Keratinocyte (primary cell): Measurements from ENCODE around the gene KRT2. TPM values are rescaled to one million over a fixed set of nuclear protein-coding genes. Genes with fewer than 3 reads are reported as not detected.

Experiments used
- DNase-seq: peaks from one replicate; pipeline ENCODE4 v3.0.0-alpha.2; 2011; ENCODE audit warnings: low read depth, missing footprints, low spot score
- FAIRE-seq: peaks from 2 replicates; lab custom pipeline; 2011; peaks lifted over from hg19 to GRCh38; lab: Jason Lieb, UNC
- H2AFZ ChIP-seq: 2 replicates; pipeline ENCODE4 v1.6.0; 2012; ENCODE audit warnings: low read length, control low read depth, inconsistent platforms; ENCODE audit not compliant: control insufficient read depth
- H3K27ac ChIP-seq: 2 replicates; pipeline ENCODE4 v1.5.1; 2011; ENCODE audit warnings: low read length; ENCODE audit not compliant: control insufficient read depth, insufficient read depth
- H3K27me3 ChIP-seq: 3 replicates; pipeline ENCODE4 v1.6.0; 2011; ENCODE audit warnings: low read length; ENCODE audit not compliant: control insufficient read depth, insufficient read depth; ENCODE audit errors: extremely low read depth
- H3K36me3 ChIP-seq, 2 experiments: 2 replicates in 1 of 2; 3 replicates in 1 of 2; pipeline ENCODE4 v1.5.1; 2011; ENCODE audit warnings: low read length in 2 of 2, mild to moderate bottlenecking in 1 of 2; ENCODE audit not compliant: control insufficient read depth in 2 of 2, insufficient read depth in 2 of 2; ENCODE audit errors: extremely low read depth in 1 of 2
- H3K4me1 ChIP-seq: 3 replicates; pipeline ENCODE4 v1.5.1; 2011; ENCODE audit warnings: low read length; ENCODE audit not compliant: control insufficient read depth, insufficient read depth; ENCODE audit errors: extremely low read depth
- H3K4me2 ChIP-seq: 3 replicates; pipeline ENCODE4 v1.6.0; 2011; ENCODE audit warnings: low read depth, low read length; ENCODE audit not compliant: control insufficient read depth, insufficient read depth; ENCODE audit errors: extremely low read depth
- H3K4me3 ChIP-seq, 3 experiments: fragments of 200-600 bp in 1 of 3; sonication (generic) in 1 of 3; 2 replicates in 2 of 3; 3 replicates in 1 of 3; pipeline ENCODE4 v1.5.1; 2011 to 2016; ENCODE audit warnings: low read length in 3 of 3, mild to moderate bottlenecking in 3 of 3, control low read depth in 2 of 3, inconsistent platforms in 1 of 3, low read depth in 1 of 3, mixed read lengths in 1 of 3, mixed run types in 1 of 3, moderate library complexity in 1 of 3; ENCODE audit not compliant: control insufficient read depth in 2 of 3, insufficient read depth in 2 of 3; ENCODE audit errors: extremely low read depth in 1 of 3
- H3K79me2 ChIP-seq: 2 replicates; pipeline ENCODE4 v1.6.0; 2012; ENCODE audit warnings: low read length; ENCODE audit not compliant: control insufficient read depth, insufficient read depth
- H3K9ac ChIP-seq: 3 replicates; pipeline ENCODE4 v1.6.0; 2011; ENCODE audit warnings: low read length; ENCODE audit not compliant: control insufficient read depth, insufficient read depth; ENCODE audit errors: extremely low read depth
- H3K9me1 ChIP-seq: 3 replicates; pipeline ENCODE4 v1.6.0; 2011; ENCODE audit warnings: low read length; ENCODE audit not compliant: control insufficient read depth, insufficient read depth; ENCODE audit errors: extremely low read depth
- H3K9me3 ChIP-seq: 2 replicates; pipeline ENCODE4 v1.5.1; 2012; ENCODE audit warnings: low read depth, low read length; ENCODE audit not compliant: control insufficient read depth
- H4K20me1 ChIP-seq: 3 replicates; pipeline ENCODE4 v1.6.0; 2011; ENCODE audit warnings: low read length; ENCODE audit not compliant: control insufficient read depth, insufficient read depth; ENCODE audit errors: extremely low read depth
- EZH2 ChIP-seq: IDR thresholded peaks from one replicate; pipeline ENCODE4 v1.6.1; 2012; ENCODE audit warnings: inconsistent platforms, mild to moderate bottlenecking, low read length, moderate library complexity
- dilution Hi-C: fragments of 300-500 bp; cut with MboI; formaldehyde crosslinking; loops from one replicate; pipeline ENCODE4 v1.7.0; 2020; ENCODE audit warnings: low sequenced_read_pairs; ENCODE audit not compliant: extremely low pct_ligation_motif_present
- polyA plus RNA-seq, 5 experiments: library from polyadenylated mRNA; depleted of rRNA in 3 of 5; stranded (reverse) in 3 of 5; stranded (forward) in 1 of 5; unstranded in 1 of 5; fragments of >200 nt; gene quantifications; 1 replicate in 1 of 5; 2 replicates in 3 of 5; 3 replicates in 1 of 5; pipeline versions ENCODE4 v1.2.1 to v1.2.3, GENCODE V29; 2011 to 2012; ENCODE audit warnings: missing spikeins in 2 of 5, low read depth in 1 of 5, low replicate concordance in 1 of 5
- TF ChIP-seq, protein P1 (sequence below), 3 experiments: IDR thresholded peaks in 1 of 3; conservative IDR thresholded peaks in 1 of 3; optimal IDR thresholded peaks in 1 of 3; 2 replicates in 2 of 3; 3 replicates in 1 of 3; pipeline versions ENCODE3 to v1.5.1; 2011; ENCODE audit warnings: low read length in 3 of 3, mild to moderate bottlenecking in 3 of 3, moderate library complexity in 2 of 3, control low read depth in 1 of 3, inconsistent platforms in 1 of 3; ENCODE audit not compliant: insufficient read depth in 2 of 3; ENCODE audit errors: extremely low read depth in 1 of 3

Gene KRT2
- polyA plus RNA-seq, 1 donor (not counting 4 experiments of a cell fraction or from before 2014, with no cell fraction given) = 0.69 TPM

DNA sequence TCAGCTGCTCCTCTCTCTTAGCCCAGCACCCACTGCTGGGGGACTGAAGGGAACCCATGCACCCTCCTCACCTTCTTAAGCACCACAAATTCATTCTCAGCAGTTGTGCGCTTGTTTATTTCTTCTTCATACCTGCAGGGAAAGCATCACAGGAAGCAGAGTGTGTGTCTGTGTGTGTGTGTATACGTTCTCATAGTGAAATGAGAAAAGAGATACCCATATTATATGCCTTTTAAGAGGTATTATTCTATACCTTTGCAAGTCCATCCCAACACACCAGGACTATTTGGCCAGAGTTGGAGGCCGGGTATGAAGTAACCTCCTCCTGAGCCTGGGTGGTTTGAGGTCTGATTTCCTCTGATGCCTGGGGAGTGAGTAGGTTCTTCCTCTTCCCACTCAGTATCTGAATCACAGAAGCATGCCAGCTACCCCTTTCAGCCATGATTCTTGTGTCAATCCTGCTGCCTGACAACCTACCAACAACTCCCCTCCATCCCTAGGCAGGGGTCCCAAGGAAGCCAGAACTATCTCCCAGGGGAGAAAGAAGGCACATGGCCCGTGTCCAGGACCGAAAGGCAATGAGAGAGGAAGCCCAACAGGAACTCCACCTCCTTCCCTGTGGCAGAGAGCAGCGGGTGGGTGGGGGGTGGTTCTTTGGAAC is 36.7 kb downstream of the KRT2 start:
- H3K4me1 ChIP-seq = no peaks in the 10 kb centered on the region
- H3K9me1 ChIP-seq = no peaks in the 10 kb centered on the region
- H3K9ac ChIP-seq = no peak overlapping the region
- H3K79me2 ChIP-seq = no peaks in the 10 kb centered on the region
- H3K4me2 ChIP-seq = no peak overlapping the region
- H3K27ac ChIP-seq = no peak overlapping the region
- H3K27me3 ChIP-seq = peaks cover 23% of the 10 kb centered on the region
- DNase-seq (no peak), FAIRE-seq (no peak)
- no peaks in the 10 kb centered on the region for H3K9me3 ChIP-seq
- no peak overlapping the region for H3K4me3 ChIP-seq
- H2AFZ ChIP-seq = no peak overlapping the region
- H4K20me1 ChIP-seq = no peaks in the 10 kb centered on the region
- no peaks in the 10 kb centered on the region for H3K36me3 ChIP-seq
- TF ChIP-seq, protein P1, sequence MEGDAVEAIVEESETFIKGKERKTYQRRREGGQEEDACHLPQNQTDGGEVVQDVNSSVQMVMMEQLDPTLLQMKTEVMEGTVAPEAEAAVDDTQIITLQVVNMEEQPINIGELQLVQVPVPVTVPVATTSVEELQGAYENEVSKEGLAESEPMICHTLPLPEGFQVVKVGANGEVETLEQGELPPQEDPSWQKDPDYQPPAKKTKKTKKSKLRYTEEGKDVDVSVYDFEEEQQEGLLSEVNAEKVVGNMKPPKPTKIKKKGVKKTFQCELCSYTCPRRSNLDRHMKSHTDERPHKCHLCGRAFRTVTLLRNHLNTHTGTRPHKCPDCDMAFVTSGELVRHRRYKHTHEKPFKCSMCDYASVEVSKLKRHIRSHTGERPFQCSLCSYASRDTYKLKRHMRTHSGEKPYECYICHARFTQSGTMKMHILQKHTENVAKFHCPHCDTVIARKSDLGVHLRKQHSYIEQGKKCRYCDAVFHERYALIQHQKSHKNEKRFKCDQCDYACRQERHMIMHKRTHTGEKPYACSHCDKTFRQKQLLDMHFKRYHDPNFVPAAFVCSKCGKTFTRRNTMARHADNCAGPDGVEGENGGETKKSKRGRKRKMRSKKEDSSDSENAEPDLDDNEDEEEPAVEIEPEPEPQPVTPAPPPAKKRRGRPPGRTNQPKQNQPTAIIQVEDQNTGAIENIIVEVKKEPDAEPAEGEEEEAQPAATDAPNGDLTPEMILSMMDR (optimal IDR thresholded peaks at IDR 0.05 in 1 of 3, IDR thresholded peaks at IDR 0.05 in 1 of 3, conservative IDR thresholded peaks at IDR 0.05 in 1 of 3; ENCODE audit: extremely low read depth in 1 of 3, insufficient read depth in 2 of 3, low read length in 3 of 3) = no peak
- TF ChIP-seq EZH2 = no peak
- dilution Hi-C loops = no loop called here

DNA sequence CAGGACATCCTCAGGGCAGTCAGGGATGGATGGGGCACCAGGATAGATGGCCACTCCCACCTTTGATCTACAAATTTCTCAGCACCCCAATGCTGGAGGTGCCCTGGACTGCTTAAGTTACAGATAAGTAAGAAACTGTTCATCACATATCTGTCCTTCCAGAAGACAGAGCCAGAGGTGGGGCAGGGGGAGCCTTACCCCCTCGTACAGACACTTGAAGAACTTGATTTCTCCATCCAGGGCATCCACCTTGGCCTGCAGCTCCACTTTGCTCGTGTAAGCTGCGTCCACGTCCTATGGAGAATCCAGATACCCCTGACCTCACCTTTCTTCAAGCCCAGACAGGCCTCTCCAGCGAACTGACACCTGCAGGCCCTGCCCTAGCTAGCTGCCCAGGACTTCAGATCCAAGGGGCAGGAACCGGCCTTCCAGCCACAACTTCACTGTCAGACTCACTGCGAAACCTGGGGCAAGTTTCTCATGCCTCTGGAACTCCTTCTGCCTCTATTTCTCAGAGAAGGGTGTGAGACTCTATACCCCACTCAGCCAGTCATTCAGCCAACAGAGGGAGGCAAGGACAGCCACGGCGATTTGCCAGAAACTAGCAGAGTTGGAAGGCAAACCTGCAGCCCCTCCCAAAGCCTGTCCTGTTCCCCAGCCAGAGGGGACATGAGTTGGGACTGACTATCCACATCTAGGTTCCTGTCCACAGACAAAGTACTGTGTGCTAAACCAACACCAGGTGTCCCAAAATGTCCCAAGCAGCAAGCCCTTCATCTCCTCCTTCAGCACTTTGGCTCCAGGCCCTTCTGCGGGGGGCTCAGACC is 37.4 kb downstream of the KRT2 start:
- Histone ChIP-seq H3K4me2 (no peak overlapping the region), H3K4me1 (no peaks in the 10 kb centered on the region), H3K9me1 (no peaks in the 10 kb centered on the region), H3K27ac (no peak overlapping the region), H2AFZ (no peak overlapping the region), H3K79me2 (no peaks in the 10 kb centered on the region), H3K9ac (no peak overlapping the region), H3K4me3 (no peak overlapping the region), H3K27me3 (peaks cover 23% of the 10 kb centered on the region), H3K36me3 (no peaks in the 10 kb centered on the region), H4K20me1 (no peaks in the 10 kb centered on the region), H3K9me3 (no peaks in the 10 kb centered on the region)
- FAIRE-seq = no peak
- TF ChIP-seq EZH2 = no peak
- TF ChIP-seq, protein P1 (optimal IDR thresholded peaks at IDR 0.05 in 1 of 3, IDR thresholded peaks at IDR 0.05 in 1 of 3, conservative IDR thresholded peaks at IDR 0.05 in 1 of 3; ENCODE audit: extremely low read depth in 1 of 3, insufficient read depth in 2 of 3, low read length in 3 of 3) = no peak
- dilution Hi-C loops = no loop called here
- DNase-seq = no peak
